HepG2 (cell line): ENCODE data around the gene WASHC4. TPM values are rescaled to one million over a fixed set of nuclear protein-coding genes. Genes with fewer than 3 reads are reported as not detected.
A peak's percentile ranks its signal among the peaks of the same experiment; 100 is the strongest.

Experiments used
- ARNTL ChIP-seq: sonication (generic); formaldehyde crosslinking; IDR thresholded peaks from 2 replicates; pipeline ENCODE4 v1.4.0; 2020; ENCODE audit warnings: mild to moderate bottlenecking, missing genetic modification reagents
- EED ChIP-seq: sonication (generic); formaldehyde crosslinking; IDR thresholded peaks from 2 replicates; pipeline ENCODE4 v1.5.0; 2020; ENCODE audit warnings: mild to moderate bottlenecking, missing genetic modification reagents
- FOXA1 ChIP-seq, 2 experiments: fragments of 450-650 bp in 1 of 2; sonication (generic) in 1 of 2; formaldehyde crosslinking in 1 of 2; IDR thresholded peaks; 2 replicates each; pipeline versions ENCODE4 v1.4.0 to v1.6.1; 2016 to 2020; ENCODE audit warnings: missing genetic modification reagents in 1 of 2
- HINFP ChIP-seq: sonication (generic); formaldehyde crosslinking; IDR thresholded peaks from 2 replicates; pipeline ENCODE4 v1.4.0; 2020; ENCODE audit warnings: low read depth, mild to moderate bottlenecking, missing genetic modification reagents
- HNRNPUL1 ChIP-seq: fragments of 200-400 bp; formaldehyde crosslinking; IDR thresholded peaks from 2 replicates; pipeline ENCODE4 v1.6.1; 2017; ENCODE audit warnings: low read depth, mild to moderate bottlenecking, low read length, moderate library complexity
- ISL2 ChIP-seq: sonication (generic); formaldehyde crosslinking; IDR thresholded peaks from 2 replicates; pipeline ENCODE4 v1.5.0; 2020; ENCODE audit warnings: missing genetic modification reagents
- MAFF ChIP-seq: IDR thresholded peaks from 2 replicates; pipeline ENCODE4 v1.6.1; 2011; ENCODE audit warnings: low read depth, low read length, improper control_type of control experiment
- MTERF4 ChIP-seq: sonication (generic); formaldehyde crosslinking; IDR thresholded peaks from 2 replicates; pipeline ENCODE4 v1.8.0; 2023; ENCODE audit warnings: mild to moderate bottlenecking, missing genetic modification reagents
- NR3C1 ChIP-seq: sonication (generic); formaldehyde crosslinking; IDR thresholded peaks from 2 replicates; pipeline ENCODE4 v1.4.0; 2020; ENCODE audit warnings: missing genetic modification reagents
- SP5 ChIP-seq: IDR thresholded peaks from 2 replicates; pipeline ENCODE4 v1.6.1; 2016; ENCODE audit warnings: low read depth, borderline replicate concordance
- YEATS2 ChIP-seq: sonication (generic); formaldehyde crosslinking; IDR thresholded peaks from 2 replicates; pipeline ENCODE4 v1.4.0; 2020; ENCODE audit warnings: missing genetic modification reagents, borderline replicate concordance
- ZNF24 ChIP-seq: fragments of 450-650 bp; IDR thresholded peaks from 2 replicates; pipeline ENCODE4 v1.6.1; 2017; ENCODE audit warnings: antibody characterized with exemption, mild to moderate bottlenecking
- ZNF512B ChIP-seq: sonication (generic); formaldehyde crosslinking; IDR thresholded peaks from 2 replicates; pipeline ENCODE4 v1.5.1; 2020; ENCODE audit warnings: missing genetic modification reagents, mild to moderate bottlenecking, borderline replicate concordance
- polyA plus RNA-seq, 8 experiments: library from polyadenylated mRNA; depleted of rRNA in 3 of 8; stranded (reverse) in 7 of 8; unstranded in 1 of 8; fragments of >200 nt; fragmentation: Illumina TruSeq in 4 of 8; extraction: Trizol in 4 of 8; gene quantifications; 2 replicates each; pipeline versions ENCODE4 v1.2.1 to v1.2.3, GENCODE V29; 2011 to 2016; ENCODE audit warnings: low read depth in 4 of 8, missing spikeins in 1 of 8, mixed read lengths in 1 of 8; ENCODE audit not compliant: insufficient read depth in 1 of 8
- total RNA-seq, 5 experiments: library from RNA; depleted of rRNA; stranded (reverse); fragments of >200 nt; fragmentation: Illumina TruSeq; extraction: Trizol; gene quantifications; 2 replicates each; pipeline ENCODE4 v1.2.3, GENCODE V29; 2016; ENCODE audit warnings: low read depth in 1 of 5
- TF ChIP-seq, protein P1 (sequence below): sonication (generic); formaldehyde crosslinking; IDR thresholded peaks from 2 replicates; pipeline ENCODE4 v1.8.0; 2022; ENCODE audit warnings: mild to moderate bottlenecking, missing genetic modification reagents; ENCODE audit not compliant: insufficient replicate concordance
- TF ChIP-seq, protein P2 (sequence below), 2 experiments: sonication (generic) in 1 of 2; formaldehyde crosslinking in 1 of 2; IDR thresholded peaks; 2 replicates each; pipeline versions ENCODE4 v1.5.1 to v1.6.1; 2011 to 2020; ENCODE audit warnings: borderline replicate concordance in 1 of 2, low read depth in 1 of 2, low read length in 1 of 2, mild to moderate bottlenecking in 1 of 2, missing genetic modification reagents in 1 of 2, moderate library complexity in 1 of 2
- TF ChIP-seq, protein P3 (sequence below): sonication (generic); formaldehyde crosslinking; IDR thresholded peaks from 2 replicates; pipeline ENCODE4 v1.8.1; 2023; ENCODE audit warnings: mild to moderate bottlenecking, moderate library complexity, missing genetic modification reagents

Gene WASHC4
- total and polyA plus RNA-seq, 2 of the 13 experiments (the other 11 are each of a cell fraction or from before 2014, with no cell fraction given) = 21.0 to 36.3 TPM

- no peak for TF ChIP-seq MAFF
- TF ChIP-seq HNRNPUL1 = peak; percentile 70; the same call in 1 of the 2 replicates
- TF ChIP-seq, protein P1, sequence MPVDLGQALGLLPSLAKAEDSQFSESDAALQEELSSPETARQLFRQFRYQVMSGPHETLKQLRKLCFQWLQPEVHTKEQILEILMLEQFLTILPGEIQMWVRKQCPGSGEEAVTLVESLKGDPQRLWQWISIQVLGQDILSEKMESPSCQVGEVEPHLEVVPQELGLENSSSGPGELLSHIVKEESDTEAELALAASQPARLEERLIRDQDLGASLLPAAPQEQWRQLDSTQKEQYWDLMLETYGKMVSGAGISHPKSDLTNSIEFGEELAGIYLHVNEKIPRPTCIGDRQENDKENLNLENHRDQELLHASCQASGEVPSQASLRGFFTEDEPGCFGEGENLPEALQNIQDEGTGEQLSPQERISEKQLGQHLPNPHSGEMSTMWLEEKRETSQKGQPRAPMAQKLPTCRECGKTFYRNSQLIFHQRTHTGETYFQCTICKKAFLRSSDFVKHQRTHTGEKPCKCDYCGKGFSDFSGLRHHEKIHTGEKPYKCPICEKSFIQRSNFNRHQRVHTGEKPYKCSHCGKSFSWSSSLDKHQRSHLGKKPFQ (CRISPR knock-in tag) = peak; percentile 81
- TF ChIP-seq SP5 (CRISPR knock-in tag) = peak; percentile 69
- TF ChIP-seq ARNTL (CRISPR knock-in tag) = peak; percentile 84
- TF ChIP-seq ISL2 = no peak; the same call in 1 of the 2 replicates
- TF ChIP-seq ZNF512B (CRISPR knock-in tag) = no peak
- no peak for TF ChIP-seq NR3C1 (CRISPR knock-in tag)
- no peak for TF ChIP-seq ZNF24
- TF ChIP-seq, protein P2, sequence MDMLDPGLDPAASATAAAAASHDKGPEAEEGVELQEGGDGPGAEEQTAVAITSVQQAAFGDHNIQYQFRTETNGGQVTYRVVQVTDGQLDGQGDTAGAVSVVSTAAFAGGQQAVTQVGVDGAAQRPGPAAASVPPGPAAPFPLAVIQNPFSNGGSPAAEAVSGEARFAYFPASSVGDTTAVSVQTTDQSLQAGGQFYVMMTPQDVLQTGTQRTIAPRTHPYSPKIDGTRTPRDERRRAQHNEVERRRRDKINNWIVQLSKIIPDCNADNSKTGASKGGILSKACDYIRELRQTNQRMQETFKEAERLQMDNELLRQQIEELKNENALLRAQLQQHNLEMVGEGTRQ (IDR thresholded peaks at IDR 0.05; ENCODE audit: low read depth, low read length) = peak; percentile 91
- TF ChIP-seq, protein P2 (CRISPR knock-in tag; IDR thresholded peaks at IDR 0.05; ENCODE audit: borderline replicate concordance) = peak; percentile 92
- peak; percentile 88; the same call in 1 of the 2 replicates for TF ChIP-seq MTERF4 (CRISPR knock-in tag)
- peak; percentile 58; the same call in 1 of the 2 replicates for TF ChIP-seq YEATS2 (CRISPR knock-in tag)
- TF ChIP-seq HINFP (CRISPR knock-in tag) = peak; percentile 84; the same call in 1 of the 2 replicates
- TF ChIP-seq FOXA1 (IDR thresholded peaks at IDR 0.05) = no peak
- no peak; the same call in 1 of the 2 replicates for TF ChIP-seq FOXA1 (CRISPR knock-in tag; IDR thresholded peaks at IDR 0.05)
- TF ChIP-seq EED (CRISPR knock-in tag) = peak; percentile 92
- TF ChIP-seq, protein P3, sequence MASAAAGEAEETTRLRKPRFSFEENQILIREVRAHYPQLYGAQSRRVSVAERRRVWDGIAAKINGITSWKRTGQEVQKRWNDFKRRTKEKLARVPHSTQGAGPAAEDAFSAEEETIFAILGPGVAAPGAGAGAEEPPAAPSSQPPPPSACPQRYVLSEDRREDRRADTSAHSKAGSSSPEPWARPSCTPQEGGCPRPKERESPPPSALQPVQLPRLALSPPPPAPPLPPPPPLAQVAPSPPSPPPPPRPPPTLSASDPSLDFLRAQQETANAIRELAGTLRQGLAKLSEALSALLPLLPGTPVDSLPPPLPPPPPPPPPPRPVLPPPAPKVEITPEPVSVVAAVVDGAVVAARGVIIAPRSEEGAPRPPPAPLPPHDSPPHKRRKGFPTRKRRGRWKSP (CRISPR knock-in tag) = 0 out of 2 replicates have a peak, but pooled peaks have one; percentile 56
Measured at GRCh38 chr12:105107494-105108371, at the start of gene WASHC4 (continued).
